Measurements from ENCODE around the gene RANBP3.
A peak's percentile ranks its signal among the peaks of the same experiment; 100 is the strongest.

RANBP3 gene

GRCh38 chr19:5950741-5951140 lies 27.2 kb downstream of the RANBP3 start:
- no peak for DNase-seq (ENCODE audit: low read depth)

- DNase-seq (ENCODE audit: low read depth), result no peak
Observed at GRCh38 chr19:5949792-5950305, 28.1 kb downstream of the RANBP3 start.

GRCh38 chr19:5948752-5949564 lies 29.0 kb downstream of the RANBP3 start:
- peak; percentile 48 for DNase-seq (ENCODE audit: low read depth)

DNA sequence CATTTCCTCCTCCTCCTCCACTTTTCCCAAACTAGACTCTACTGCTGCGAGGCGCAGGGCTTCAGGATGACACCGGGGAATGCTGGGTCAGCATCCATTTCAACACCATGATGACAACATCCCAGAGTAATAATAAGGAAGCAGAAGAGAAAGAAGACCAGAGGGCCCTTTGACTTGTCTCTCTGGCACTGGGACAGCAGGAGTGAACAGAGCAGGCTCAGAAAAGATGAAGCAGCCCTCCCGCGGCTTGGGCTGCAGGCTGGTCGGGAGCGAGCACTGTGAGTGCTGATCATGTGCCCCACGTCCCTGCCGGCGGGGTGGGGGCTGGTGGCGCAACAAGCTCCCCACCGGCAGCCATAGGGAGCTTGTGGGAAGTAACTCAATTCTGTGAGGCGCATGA lies 30.5 kb downstream of the RANBP3 start:
- DNase-seq (ENCODE audit: low read depth), result peak; percentile 81

- peak; percentile 82 for DNase-seq (ENCODE audit: low read depth)
Observed at GRCh38 chr19:5943623-5944022, 34.3 kb downstream of the RANBP3 start.

- DNase-seq (ENCODE audit: low read depth), result no peak
Observed at GRCh38 chr19:5943045-5943444, 34.9 kb downstream of the RANBP3 start.

GRCh38 chr19:5941673-5942072 lies 36.3 kb downstream of the RANBP3 start:
- DNase-seq (ENCODE audit: low read depth), result no peak

DNA sequence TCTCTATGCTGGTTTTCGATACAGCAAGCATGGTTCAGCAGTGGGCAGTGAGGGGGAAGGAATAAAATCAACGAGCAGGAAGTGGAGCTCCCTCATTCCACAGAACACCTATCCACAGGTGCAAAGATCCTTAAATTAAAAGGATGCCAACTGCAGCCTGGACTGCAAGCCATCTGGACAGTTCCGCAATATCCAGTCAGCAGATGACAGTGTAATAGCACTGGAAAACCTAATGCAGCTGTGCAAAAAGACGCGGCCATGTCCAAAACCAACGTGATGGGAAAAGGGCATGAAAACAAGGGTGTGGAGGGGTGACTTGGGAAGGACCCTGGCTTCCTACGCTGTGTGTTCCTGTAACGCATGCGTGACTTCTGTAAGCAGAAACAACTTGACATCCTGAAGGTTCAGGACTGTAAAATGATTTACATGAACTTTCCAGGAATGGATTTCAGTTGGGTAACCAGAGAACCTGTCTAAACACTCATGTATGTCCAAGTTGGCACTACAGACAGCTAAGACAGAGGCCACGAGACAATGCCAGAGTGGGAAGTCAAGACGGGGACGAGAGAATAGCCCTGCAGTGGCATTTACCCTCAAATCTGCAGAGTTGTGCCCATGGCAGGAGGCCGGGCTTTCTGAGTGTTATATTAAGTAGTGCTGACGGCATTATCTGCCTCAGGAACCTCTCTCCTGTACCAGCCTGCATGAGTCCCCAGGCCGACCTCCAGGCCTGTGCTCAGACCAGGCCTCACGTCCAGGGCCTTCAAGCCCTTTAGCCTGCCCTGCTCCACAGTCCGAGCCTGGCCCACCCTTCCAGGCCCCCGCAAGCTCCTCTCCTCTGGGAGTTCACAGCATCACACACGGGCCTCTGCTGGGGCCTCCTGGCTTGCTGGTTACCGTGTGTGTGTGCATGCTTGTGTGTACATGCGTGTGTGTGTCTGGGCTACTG lies 37.4 kb downstream of the RANBP3 start:
- no peak for DNase-seq (ENCODE audit: low read depth)

DNA sequence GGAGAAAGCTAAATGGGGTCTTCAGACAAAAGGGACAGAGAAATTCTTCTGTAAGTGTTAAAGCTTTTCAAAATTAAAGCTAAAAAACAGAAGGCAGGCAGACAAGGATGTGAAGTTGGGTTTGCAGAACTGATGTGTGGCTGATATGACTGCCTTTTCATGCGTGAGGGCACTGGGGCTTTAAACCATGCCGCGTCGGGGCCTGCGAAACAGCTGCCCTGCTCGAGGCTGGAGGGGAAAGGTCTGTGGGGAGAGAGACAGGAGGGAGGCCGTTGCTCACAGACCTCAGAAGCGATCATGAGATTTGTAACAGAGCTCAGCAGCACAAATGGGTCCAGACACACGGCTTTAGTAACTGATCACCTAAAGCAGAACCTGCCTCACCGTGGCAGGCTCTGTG lies 40.4 kb downstream of the RANBP3 start:
- DNase-seq (ENCODE audit: low read depth), result no peak

- DNase-seq (ENCODE audit: low read depth), result no peak
Observed at GRCh38 chr19:5936292-5936592, 41.7 kb downstream of the RANBP3 start.

GRCh38 chr19:5935473-5936291 lies 42.3 kb downstream of the RANBP3 start:
- no peak for DNase-seq (ENCODE audit: low read depth)

DNA sequence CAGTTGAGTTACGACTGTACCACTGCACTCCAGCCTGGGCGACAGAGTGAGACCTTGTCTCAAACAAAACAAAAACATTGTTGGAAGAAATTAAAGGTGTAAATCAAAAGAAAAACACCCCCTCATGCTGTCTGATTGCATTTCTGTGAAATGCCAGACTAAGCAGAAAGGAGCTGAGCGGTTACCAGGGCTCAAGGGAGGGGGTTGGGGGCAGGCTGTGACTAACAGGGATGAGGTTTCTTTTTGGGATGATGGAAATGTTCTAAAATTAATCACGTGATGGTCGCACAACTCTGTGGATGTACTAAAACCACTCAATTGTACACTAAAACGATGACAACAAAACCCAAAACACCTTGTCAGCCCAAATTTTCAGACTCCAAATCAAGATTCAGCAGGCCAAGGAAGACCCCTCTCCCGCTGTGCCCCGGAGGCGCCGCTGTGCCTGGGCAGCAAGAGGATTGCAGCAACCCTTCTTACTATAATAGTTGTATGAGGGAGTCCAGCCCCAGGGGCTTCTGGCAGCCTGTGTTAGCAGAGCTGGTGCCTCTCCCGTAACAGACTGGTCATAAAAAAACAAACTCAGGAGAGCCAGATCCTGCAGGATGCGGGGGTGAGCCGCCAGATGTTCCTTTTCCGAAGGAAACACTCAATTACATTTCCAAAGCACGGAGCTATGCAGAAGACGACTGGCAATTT lies 43.0 kb downstream of the RANBP3 start:
- DNase-seq (ENCODE audit: low read depth), result peak; percentile 59

GRCh38 chr19:5934069-5934401 lies 43.9 kb downstream of the RANBP3 start:
- DNase-seq (ENCODE audit: low read depth), result no peak

DNA sequence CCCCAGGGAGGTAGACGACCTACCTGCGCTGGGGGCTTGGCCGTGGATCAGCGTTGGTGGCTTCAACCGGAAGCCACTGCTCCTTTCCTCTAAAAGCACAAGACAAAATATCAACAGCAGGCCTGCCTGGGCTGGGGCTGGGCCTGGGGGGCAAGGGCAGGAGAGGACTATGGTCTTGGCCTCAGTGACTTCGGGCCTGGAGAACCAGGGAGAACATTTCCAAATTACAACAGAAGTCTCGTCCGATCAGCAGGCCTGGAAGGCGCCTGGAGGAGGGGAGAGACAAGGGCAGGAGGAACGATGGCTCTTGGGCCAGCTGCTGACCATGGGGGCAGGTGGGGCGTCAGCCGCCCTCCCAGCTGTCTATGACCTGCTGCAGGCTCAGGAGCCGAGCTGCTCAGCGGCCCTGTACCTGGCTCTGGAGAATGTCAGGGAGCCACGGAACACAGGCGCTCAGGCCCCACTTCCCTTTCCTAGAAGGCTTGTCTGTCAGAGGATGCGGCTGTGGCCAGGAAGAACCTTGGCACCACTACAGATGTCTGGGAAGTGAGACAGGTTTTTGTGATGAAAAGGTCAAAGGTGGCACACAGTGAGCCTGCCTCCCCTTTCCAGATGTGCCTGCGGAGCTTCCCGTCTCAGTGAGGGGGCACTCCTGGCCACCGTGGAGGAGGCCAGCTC lies 44.4 kb downstream of the RANBP3 start:
- no peak for DNase-seq (ENCODE audit: low read depth)

DNA sequence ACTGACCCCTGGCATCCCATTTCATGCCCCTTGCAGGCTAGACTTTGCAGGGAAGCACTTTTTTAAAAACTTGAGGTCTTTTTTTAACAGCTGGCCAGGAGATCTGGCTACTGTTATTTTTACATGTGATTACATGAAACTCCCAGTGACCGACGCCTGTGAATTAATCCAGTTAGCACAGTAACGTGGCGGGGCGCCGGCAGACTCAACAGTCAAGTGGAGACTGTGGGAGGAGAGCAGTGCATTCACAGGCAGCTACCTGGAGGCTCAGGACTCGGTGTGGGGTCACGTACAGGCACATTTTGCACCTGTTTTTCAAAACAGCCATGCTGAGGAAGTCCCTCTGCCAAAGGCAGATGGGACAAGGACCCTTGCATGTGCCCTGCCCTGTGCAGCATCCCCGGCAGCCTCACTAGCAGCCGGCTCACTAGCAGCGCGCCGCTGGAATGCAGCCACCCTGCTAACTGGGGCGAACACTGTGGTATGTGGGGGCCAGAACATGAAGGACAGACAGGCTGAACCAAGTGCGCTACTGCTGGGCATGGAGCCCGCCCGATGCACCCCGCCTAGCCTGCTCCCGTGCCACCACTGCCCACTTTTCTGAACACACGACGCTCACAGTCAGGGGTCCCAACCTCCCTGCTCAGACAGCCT lies 45.2 kb downstream of the RANBP3 start:
- DNase-seq (ENCODE audit: low read depth), result no peak

DNA sequence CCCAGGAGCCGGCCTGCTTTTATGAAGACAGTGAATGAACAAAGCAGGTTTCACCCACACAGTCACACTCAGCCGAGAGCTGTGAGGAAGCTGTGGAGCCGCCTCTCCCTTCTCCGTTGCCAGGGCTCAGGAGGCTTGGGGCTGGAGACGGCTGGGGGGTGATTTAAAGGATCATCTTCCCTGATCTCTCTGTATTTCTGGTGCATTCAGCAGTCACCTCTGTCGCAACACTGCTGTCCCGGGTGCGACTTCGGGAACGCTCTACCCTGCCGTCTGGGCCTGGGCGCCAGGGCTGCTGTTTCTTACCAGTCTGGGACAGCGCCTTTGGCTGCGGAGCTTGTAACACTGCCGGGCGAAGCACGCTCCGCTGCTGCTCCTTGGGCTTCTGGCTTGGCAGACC lies 45.8 kb downstream of the RANBP3 start:
- no peak for DNase-seq (ENCODE audit: low read depth)

DNA sequence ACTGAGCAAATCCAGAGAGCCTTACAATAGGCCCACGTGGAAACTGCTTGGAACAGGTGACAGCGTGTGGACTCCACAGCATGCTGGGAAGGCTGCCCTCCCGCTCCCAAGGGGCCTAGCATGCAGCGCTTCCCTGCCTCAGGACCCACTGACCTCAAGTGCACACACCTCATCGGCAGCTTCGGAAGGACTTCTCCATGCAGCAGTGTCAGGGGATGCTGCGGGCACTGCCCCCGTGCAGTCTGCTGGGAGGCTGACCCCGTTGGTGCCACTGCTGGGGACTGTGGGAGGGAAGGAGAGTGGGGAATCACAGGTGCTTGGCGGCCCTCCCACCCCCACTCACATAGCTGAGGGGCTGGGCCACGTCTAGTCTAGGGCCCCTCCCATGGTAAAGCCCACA lies 46.7 kb downstream of the RANBP3 start:
- DNase-seq (ENCODE audit: low read depth), result no peak

DNA sequence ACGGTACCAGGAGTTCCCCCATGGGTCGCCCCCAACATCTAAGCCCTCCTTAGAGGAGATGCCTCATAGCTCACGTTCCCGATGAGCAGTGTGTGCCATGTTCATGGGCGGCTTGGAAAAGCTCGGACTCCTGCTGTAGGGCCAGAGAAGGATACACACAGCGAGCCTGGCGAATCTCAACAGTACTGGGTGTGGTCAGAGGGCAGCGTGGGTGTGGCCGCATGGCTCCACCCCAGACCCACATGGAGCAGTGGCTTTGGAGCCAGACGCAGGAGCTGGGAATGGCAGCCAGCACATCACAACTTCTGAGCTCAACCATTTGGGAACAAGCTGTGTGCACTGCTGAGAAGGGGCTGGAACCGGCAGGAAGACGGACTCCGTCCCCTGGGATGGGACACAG lies 48.3 kb downstream of the RANBP3 start:
- no peak for DNase-seq (ENCODE audit: low read depth)

DNA sequence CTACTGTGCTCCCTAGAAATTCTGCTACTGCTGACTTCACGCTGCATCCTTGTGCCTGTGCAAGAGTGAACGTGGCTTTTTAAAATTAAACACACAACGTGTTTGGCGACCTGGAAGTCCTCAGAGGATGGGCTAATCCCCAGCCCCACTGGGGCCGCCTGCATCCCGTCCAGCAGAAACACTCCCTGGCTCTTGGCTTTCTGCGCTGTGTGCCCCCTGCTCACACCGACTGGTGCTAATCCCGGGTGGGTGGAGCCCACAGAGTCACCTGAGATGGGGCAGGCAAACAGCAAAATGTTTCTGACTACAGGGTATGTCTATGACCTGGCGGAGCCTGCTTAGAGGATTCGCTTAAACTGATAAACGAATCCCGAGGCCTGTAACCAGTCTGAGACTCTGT lies 48.8 kb downstream of the RANBP3 start:
- DNase-seq (ENCODE audit: low read depth), result no peak

- DNase-seq (ENCODE audit: low read depth), result no peak
Observed at GRCh38 chr19:5927441-5927821, 50.5 kb downstream of the RANBP3 start.

Measured in amniotic epithelial cell (primary cell).